IMR-90 (cell line): ENCODE data around the gene TRPM3. TPM values are rescaled to one million over a fixed set of nuclear protein-coding genes. Genes with fewer than 3 reads are reported as not detected.

Source experiments
- ATAC-seq: fragments of 200-7000 bp; cut with Tn5 transposase; 2 replicates; pipeline ENCODE4 v1.9.1; 2020; ENCODE audit warnings: low read depth, mild to moderate bottlenecking, moderate library complexity
- BruUV-seq: library from RNA; stranded (reverse); fragments of 400-500 nt; replicated peaks from 2 replicates; lab custom pipeline; 2021; lab: Mats Ljungman, UMichigan
- CTCF ChIA-PET: fragments of 300-600 bp; formaldehyde crosslinking; extraction: SDS; loops from one replicate; lab custom pipeline; 2021; ENCODE audit warnings: antibody characterized with exemption; lab: Yijun Ruan, JAX
- POLR2A ChIA-PET: fragments of 300-600 bp; sonication (Branson Sonifier 250); formaldehyde crosslinking; loops from one replicate; lab custom pipeline; 2022; ENCODE audit warnings: antibody characterized with exemption; ENCODE audit not compliant: unreplicated experiment; lab: Charles Lee
- DNase-seq: peaks from one replicate; pipeline ENCODE4 v3.0.0; 2013
- H2AFZ ChIP-seq: replicated peaks from 2 replicates; pipeline ENCODE3; 2013; ENCODE audit warnings: low read length, mild to moderate bottlenecking; ENCODE audit not compliant: poor library complexity
- H2AK5ac ChIP-seq: 2 replicates; pipeline ENCODE4 v1.6.1; 2013; ENCODE audit warnings: low read depth, low read length, inconsistent platforms
- H2AK9ac ChIP-seq: replicated peaks from 2 replicates; pipeline ENCODE3; 2013; ENCODE audit warnings: mild to moderate bottlenecking, low read depth, low read length, moderate library complexity; ENCODE audit not compliant: poor library complexity
- H2BK120ac ChIP-seq: 2 replicates; pipeline ENCODE4 v1.6.1; 2013; ENCODE audit warnings: low read depth, low read length, inconsistent platforms
- H2BK15ac ChIP-seq: 3 replicates; pipeline ENCODE4 v1.6.1; 2013; ENCODE audit warnings: low read depth, low read length, inconsistent platforms
- H2BK20ac ChIP-seq: 2 replicates; pipeline ENCODE4 v1.6.1; 2013; ENCODE audit warnings: low read depth, mild to moderate bottlenecking, inconsistent platforms, low read length, moderate library complexity
- H2BK5ac ChIP-seq: 2 replicates; pipeline ENCODE4 v1.6.1; 2013; ENCODE audit warnings: mild to moderate bottlenecking, low read depth, low read length, inconsistent platforms; ENCODE audit not compliant: poor library complexity, severe bottlenecking
- H3K14ac ChIP-seq: replicated peaks from 2 replicates; pipeline ENCODE4 v1.6.1; 2013; ENCODE audit warnings: low read depth, low read length, inconsistent platforms
- H3K18ac ChIP-seq: 2 replicates; pipeline ENCODE4 v1.6.1; 2013; ENCODE audit warnings: low read depth, low read length, control low read depth
- H3K23ac ChIP-seq: 2 replicates; pipeline ENCODE4 v1.6.1; 2013; ENCODE audit warnings: low read depth, low read length, inconsistent platforms
- H3K27ac ChIP-seq: 2 replicates; pipeline ENCODE4 v1.5.1; 2013; ENCODE audit warnings: mild to moderate bottlenecking, control low read depth, low read length; ENCODE audit not compliant: insufficient read depth
- H3K27me3 ChIP-seq: 2 replicates; pipeline ENCODE4 v1.6.1; 2013; ENCODE audit warnings: low read length; ENCODE audit not compliant: control insufficient read depth, insufficient read depth
- H3K36me3 ChIP-seq: 2 replicates; pipeline ENCODE4 v1.6.1; 2013; ENCODE audit warnings: low read length, mixed read lengths; ENCODE audit not compliant: control insufficient read depth, insufficient read depth
- H3K4ac ChIP-seq: 2 replicates; pipeline ENCODE4 v1.6.1; 2013; ENCODE audit warnings: low read depth, low read length, inconsistent platforms
- H3K4me1 ChIP-seq: 2 replicates; pipeline ENCODE4 v1.6.1; 2013; ENCODE audit warnings: low read length, mixed read lengths; ENCODE audit not compliant: control insufficient read depth, insufficient read depth
- H3K4me2 ChIP-seq: 2 replicates; pipeline ENCODE4 v1.6.1; 2013; ENCODE audit warnings: low read depth, mild to moderate bottlenecking, control low read depth, low read length, moderate library complexity
- H3K4me3 ChIP-seq: 2 replicates; pipeline ENCODE4 v1.5.1; 2013; ENCODE audit warnings: low read depth, mild to moderate bottlenecking, control low read depth, low read length, moderate library complexity; ENCODE audit not compliant: insufficient read depth
- H3K56ac ChIP-seq: 2 replicates; pipeline ENCODE4 v1.6.1; 2013; ENCODE audit warnings: low read length, inconsistent platforms; ENCODE audit not compliant: insufficient read depth; ENCODE audit errors: extremely low read depth
- H3K79me1 ChIP-seq, 2 experiments: 2 replicates each; pipeline ENCODE4 v1.6.1; 2013; ENCODE audit warnings: low read length in 2 of 2, inconsistent platforms in 1 of 2, low read depth in 1 of 2
- H3K9ac ChIP-seq: 2 replicates; pipeline ENCODE4 v1.6.1; 2013; ENCODE audit warnings: low read depth, low read length, control low read depth
- H3K9me1 ChIP-seq: 2 replicates; pipeline ENCODE4 v1.6.1; 2013; ENCODE audit warnings: low read length, inconsistent platforms; ENCODE audit not compliant: insufficient read depth
- H3K9me3 ChIP-seq: 2 replicates; pipeline ENCODE4 v1.6.1; 2013; ENCODE audit warnings: low read length; ENCODE audit not compliant: control insufficient read depth, insufficient read depth
- H4K20me1 ChIP-seq: 2 replicates; pipeline ENCODE4 v1.6.1; 2013; ENCODE audit warnings: low read length, inconsistent platforms; ENCODE audit not compliant: insufficient read depth
- H4K5ac ChIP-seq: 2 replicates; pipeline ENCODE4 v1.6.1; 2013; ENCODE audit warnings: mild to moderate bottlenecking, low read depth, low read length, control low read depth
- H4K8ac ChIP-seq, 2 experiments: 2 replicates each; pipeline ENCODE4 v1.6.1; 2013; ENCODE audit warnings: low read depth in 2 of 2, low read length in 2 of 2, control low read depth in 1 of 2, inconsistent platforms in 1 of 2
- H4K91ac ChIP-seq: 2 replicates; pipeline ENCODE4 v1.6.1; 2013; ENCODE audit warnings: low read depth, low read length, inconsistent platforms; ENCODE audit not compliant: insufficient read depth
- CEBPB ChIP-seq: IDR thresholded peaks from 2 replicates; pipeline ENCODE4 v1.6.1; 2012; ENCODE audit warnings: low read depth, low read length, improper control_type of control experiment
- CHD1 ChIP-seq: IDR thresholded peaks from 2 replicates; pipeline ENCODE4 v1.6.1; 2012; ENCODE audit warnings: low read depth, low read length, improper control_type of control experiment
- CTCF ChIP-seq: conservative IDR thresholded peaks from 2 replicates; pipeline ENCODE4 v1.5.1; 2012; ENCODE audit warnings: mild to moderate bottlenecking, low read depth, low read length, improper control_type of control experiment
- ELK1 ChIP-seq: fragments of 150-350 bp; IDR thresholded peaks from 2 replicates; pipeline ENCODE4 v1.6.1; 2016; ENCODE audit warnings: low read depth, mild to moderate bottlenecking, low read length, moderate library complexity, borderline replicate concordance
- FOS ChIP-seq: fragments of 150-350 bp; IDR thresholded peaks from 2 replicates; pipeline ENCODE4 v1.6.1; 2016; ENCODE audit warnings: low read depth, low read length
- MAFK ChIP-seq: IDR thresholded peaks from 2 replicates; pipeline ENCODE4 v1.6.1; 2012; ENCODE audit warnings: low read depth, low read length, improper control_type of control experiment
- MAZ ChIP-seq: IDR thresholded peaks from 2 replicates; pipeline ENCODE4 v1.6.1; 2012; ENCODE audit warnings: low read depth, mild to moderate bottlenecking, low read length, improper control_type of control experiment, moderate library complexity, borderline replicate concordance
- MXI1 ChIP-seq: IDR thresholded peaks from 2 replicates; pipeline ENCODE4 v1.6.1; 2012; ENCODE audit warnings: low read depth, mild to moderate bottlenecking, low read length, moderate library complexity, borderline replicate concordance
- POLR2A ChIP-seq: IDR thresholded peaks from 2 replicates; pipeline ENCODE4 v1.6.1; 2012; ENCODE audit warnings: mild to moderate bottlenecking, low read depth, low read length
- RAD21 ChIP-seq: IDR thresholded peaks from 2 replicates; pipeline ENCODE4 v1.6.1; 2012; ENCODE audit warnings: low read length, improper control_type of control experiment
- RFX5 ChIP-seq: IDR thresholded peaks from 2 replicates; pipeline ENCODE4 v1.8.0; 2012; ENCODE audit warnings: low read depth, mild to moderate bottlenecking, low read length, moderate library complexity
- SMC3 ChIP-seq: fragments of 150-350 bp; IDR thresholded peaks from 2 replicates; pipeline ENCODE4 v1.6.1; 2016; ENCODE audit warnings: low read depth, mild to moderate bottlenecking, antibody characterized with exemption, low read length, moderate library complexity
- WGBS, 2 experiments: methylation state at CpG; one replicate each; pipeline versions ENCODE4 v1.1.5 to v1.1.7; 2013; ENCODE audit warnings: missing lambda C conversion rate in 2 of 2; ENCODE audit not compliant: insufficient read length in 1 of 2; ENCODE audit errors: extremely low coverage in 2 of 2; 5-methylcytosine and 5-hydroxymethylcytosine counted together
- dilution Hi-C: fragments of 300-500 bp; cut with HindIII; formaldehyde crosslinking; loops from one replicate; pipeline ENCODE4 v1.14.3; 2018; ENCODE audit warnings: low sequenced_read_pairs; ENCODE audit not compliant: unreplicated experiment
- in situ Hi-C: fragments of 300-500 bp; cut with MboI; formaldehyde crosslinking; loops from 3 replicates; pipeline ENCODE4 v1.14.3; 2019; ENCODE audit warnings: low sequenced_read_pairs, inconsistent platforms, mixed read lengths
- intact Hi-C: fragments of 100-400 bp; cut with micrococcal nuclease; formaldehyde crosslinking; loops from 2 replicates; pipeline ENCODE4 v1.10.0; 2022
- polyA plus RNA-seq, 3 experiments: library from polyadenylated mRNA; depleted of rRNA; stranded (reverse); fragments of >200 nt; gene quantifications; 2 replicates each; pipeline ENCODE4 v1.2.3, GENCODE V29; 2012; ENCODE audit warnings: low replicate concordance in 1 of 3
- total RNA-seq: library from RNA; depleted of rRNA; stranded (reverse); fragments of >200 nt; gene quantifications from 2 replicates; pipeline ENCODE4 v1.2.3, GENCODE V29; 2012

Gene TRPM3
- total and polyA plus RNA-seq, 2 of the 4 experiments (the other 2 are of a cell fraction), result not detected

GRCh38 chr9:70746316-70746715 lies 375.1 kb downstream of the TRPM3 start:
- Histone ChIP-seq H3K79me1 (no peaks in the 10 kb centered on the region), H2AFZ (no peak overlapping the region), H2BK5ac (no peak overlapping the region), H3K9me1 (no peaks in the 10 kb centered on the region), H3K14ac (no peak overlapping the region), H3K9ac (no peak overlapping the region), H4K5ac (no peak overlapping the region), H3K4me2 (no peak overlapping the region), H2BK20ac (no peak overlapping the region), H3K36me3 (no peaks in the 10 kb centered on the region), H2BK15ac (no peak overlapping the region), H3K4ac (no peak overlapping the region), H3K18ac (no peak overlapping the region), H3K27ac (no peak overlapping the region), H4K91ac (no peak overlapping the region), H3K23ac (no peak overlapping the region), H3K4me3 (no peak overlapping the region), H2AK9ac (no peak overlapping the region), H4K20me1 (no peaks in the 10 kb centered on the region), H3K4me1 (no peaks in the 10 kb centered on the region), H3K56ac (no peak overlapping the region), H2AK5ac (no peak overlapping the region), H4K8ac (no peak overlapping the region), H3K9me3 (no peaks in the 10 kb centered on the region), H3K27me3 (no peaks in the 10 kb centered on the region), H2BK120ac (no peak overlapping the region)
- no peak for DNase-seq
- POLR2A ChIA-PET, result no interaction called here
- dilution Hi-C loops, result no loop called here
- intact Hi-C loops, result no loop called here
- TF ChIP-seq SMC3, result no peak
- no peak for TF ChIP-seq CTCF
- TF ChIP-seq CHD1, result no peak
- TF ChIP-seq RFX5, result no peak
- TF ChIP-seq MAFK, result no peak
- TF ChIP-seq FOS, result no peak
- TF ChIP-seq RAD21, result no peak
- TF ChIP-seq MXI1, result no peak
- TF ChIP-seq ELK1, result no peak
- TF ChIP-seq MAZ, result no peak
- TF ChIP-seq POLR2A, result no peak
- no peak for TF ChIP-seq CEBPB
- ATAC-seq, result no peak
- WGBS, 2 experiments, result no CpG with 5 or more reads among the region's 1 CpG
- CTCF ChIA-PET, result no interaction called here
- BruUV-seq, result no TSS peak
- in situ Hi-C loops, result no loop called here
